ENCODE data around the gene HTR2C.
A peak's percentile ranks its signal among the peaks of the same experiment; 100 is the strongest.
"Not testable (repeated sequence)": the region's sequence is repeated elsewhere in the genome, so short reads cannot be mapped to it uniquely, and the experiment has no call there.

The HTR2C gene

GRCh38 chrX:114615765-114616164, 31.9 kb downstream of the HTR2C start:
- in situ Hi-C loops (cut with HindIII; ENCODE audit: low pct_unique_long_range_greater_than_20kb, low sequenced_read_pairs), result no loop called here

GRCh38 chrX:114619874-114620273, 36.0 kb downstream of the HTR2C start:
- in situ Hi-C loops (cut with HindIII; ENCODE audit: low pct_unique_long_range_greater_than_20kb, low sequenced_read_pairs), result no loop called here
- DNase-seq (ENCODE audit: low read depth in 1 of 2, low spot score in 1 of 2), result peak in 1 of 2 experiments; percentile 4

More at GRCh38 chrX:114615765-114616164, 31.9 kb downstream of the HTR2C start:
- TF ChIP-seq JUND (IDR thresholded peaks at IDR 0.05; ENCODE audit: low read depth), result no peak
- DNase-seq (ENCODE audit: low read depth in 1 of 2, low spot score in 1 of 2), result no peak

GRCh38 chrX:114626323-114626722, 42.4 kb downstream of the HTR2C start:
- TF ChIP-seq JUND (IDR thresholded peaks at IDR 0.05; ENCODE audit: low read depth), result no peak
- DNase-seq (ENCODE audit: low read depth in 1 of 2, low spot score in 1 of 2), result peak in 1 of 2 experiments; percentile 19
- in situ Hi-C loops (cut with HindIII; ENCODE audit: low pct_unique_long_range_greater_than_20kb, low sequenced_read_pairs), result no loop called here

More at GRCh38 chrX:114619874-114620273, 36.0 kb downstream of the HTR2C start:
- no peak for TF ChIP-seq JUND (IDR thresholded peaks at IDR 0.05; ENCODE audit: low read depth)

DNA sequence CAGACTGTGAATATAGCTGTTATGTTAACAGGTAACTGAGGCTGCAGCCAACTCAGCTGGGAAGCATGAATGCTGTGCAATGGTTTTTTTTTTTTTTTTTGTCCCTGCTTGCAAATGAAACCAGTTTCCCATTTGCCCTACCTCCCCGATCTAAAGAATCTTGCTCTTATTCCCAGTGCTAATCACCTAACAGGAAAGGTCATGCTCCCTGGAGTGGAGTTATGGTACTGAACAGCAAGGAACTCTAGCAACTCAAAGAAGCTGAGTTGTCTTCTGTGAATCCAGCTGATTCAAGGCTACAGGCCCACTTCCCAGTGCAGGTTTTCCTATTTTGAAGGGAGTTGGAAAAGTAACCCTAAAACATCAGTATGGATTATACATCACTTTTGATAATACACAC, 52.1 kb downstream of the HTR2C start:
- no peak for TF ChIP-seq JUND (IDR thresholded peaks at IDR 0.05; ENCODE audit: low read depth)
- no peak for DNase-seq (ENCODE audit: low read depth in 1 of 2, low spot score in 1 of 2)
- in situ Hi-C loops (cut with HindIII; ENCODE audit: low pct_unique_long_range_greater_than_20kb, low sequenced_read_pairs), result no loop called here

GRCh38 chrX:114650351-114650750, 66.5 kb downstream of the HTR2C start:
- in situ Hi-C loops (cut with HindIII; ENCODE audit: low pct_unique_long_range_greater_than_20kb, low sequenced_read_pairs), result no loop called here
- TF ChIP-seq JUND (IDR thresholded peaks at IDR 0.05; ENCODE audit: low read depth), result no peak
- DNase-seq (ENCODE audit: low read depth in 1 of 2, low spot score in 1 of 2), result no peak

- DNase-seq (ENCODE audit: low read depth in 1 of 2, low spot score in 1 of 2), result no peak
- in situ Hi-C loops (cut with HindIII; ENCODE audit: low pct_unique_long_range_greater_than_20kb, low sequenced_read_pairs), result no loop called here
- no peak for TF ChIP-seq JUND (IDR thresholded peaks at IDR 0.05; ENCODE audit: low read depth)
Measured at GRCh38 chrX:114675365-114675764, 91.5 kb downstream of the HTR2C start.

DNA sequence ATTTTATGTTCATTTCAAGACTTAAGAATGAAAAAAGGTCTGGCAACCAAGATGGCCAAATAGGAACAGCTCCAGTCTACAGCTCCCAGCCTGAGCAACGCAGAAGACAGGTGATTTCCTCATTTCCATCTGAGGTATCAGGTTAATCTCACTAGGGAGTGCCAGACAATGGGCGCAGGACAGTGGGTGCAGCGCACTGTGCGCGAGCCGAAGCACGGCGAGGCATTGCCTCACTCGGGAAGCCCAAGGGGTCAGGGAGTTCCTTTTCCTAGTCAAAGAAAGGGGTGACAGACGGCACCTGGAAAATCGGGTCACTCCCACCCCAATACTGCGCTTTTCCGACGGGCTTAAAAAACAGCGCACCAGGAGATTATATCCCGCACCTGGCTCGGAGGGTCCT, 116.6 kb downstream of the HTR2C start:
- in situ Hi-C loops (cut with HindIII; ENCODE audit: low pct_unique_long_range_greater_than_20kb, low sequenced_read_pairs); DNase-seq (ENCODE audit: low read depth in 1 of 2, low spot score in 1 of 2): not testable (repeated sequence)

- in situ Hi-C loops (cut with HindIII; ENCODE audit: low pct_unique_long_range_greater_than_20kb, low sequenced_read_pairs), result no loop called here
Measured at GRCh38 chrX:114709406-114709805, 125.5 kb downstream of the HTR2C start.

GRCh38 chrX:114710571-114710970, 126.7 kb downstream of the HTR2C start:
- in situ Hi-C loops (cut with HindIII; ENCODE audit: low pct_unique_long_range_greater_than_20kb, low sequenced_read_pairs), result no loop called here
- no peak for DNase-seq (ENCODE audit: low read depth in 1 of 2, low spot score in 1 of 2)
- no peak for TF ChIP-seq JUND (IDR thresholded peaks at IDR 0.05; ENCODE audit: low read depth)

More at GRCh38 chrX:114709406-114709805, 125.5 kb downstream of the HTR2C start:
- no peak for TF ChIP-seq JUND (IDR thresholded peaks at IDR 0.05; ENCODE audit: low read depth)
- DNase-seq (ENCODE audit: low read depth in 1 of 2, low spot score in 1 of 2), result no peak

- DNase-seq (ENCODE audit: low read depth in 1 of 2, low spot score in 1 of 2), result no peak
- in situ Hi-C loops (cut with HindIII; ENCODE audit: low pct_unique_long_range_greater_than_20kb, low sequenced_read_pairs), result no loop called here
- no peak for TF ChIP-seq JUND (IDR thresholded peaks at IDR 0.05; ENCODE audit: low read depth)
Measured at GRCh38 chrX:114712466-114712865, 128.6 kb downstream of the HTR2C start.

DNA sequence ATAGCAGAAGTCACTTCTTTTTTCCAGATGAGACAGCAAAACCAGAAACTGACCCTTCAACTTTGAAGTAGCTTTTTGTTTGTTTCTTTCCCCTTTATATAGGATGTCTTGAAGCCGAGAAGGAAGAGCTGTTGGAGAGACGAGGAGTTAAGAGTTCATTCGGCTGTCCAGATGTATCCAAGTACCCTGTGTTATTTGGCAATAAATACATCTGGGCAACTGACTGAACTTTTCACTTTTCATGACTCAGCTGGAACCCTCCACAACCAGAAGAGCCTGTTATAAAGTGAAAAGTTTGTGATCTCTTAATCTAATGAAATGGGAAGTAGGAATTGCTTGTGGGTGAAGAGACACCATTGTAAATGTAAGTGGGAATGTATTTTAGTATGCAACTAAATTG, 131.2 kb downstream of the HTR2C start:
- in situ Hi-C loops (cut with HindIII; ENCODE audit: low pct_unique_long_range_greater_than_20kb, low sequenced_read_pairs), result no loop called here
- DNase-seq (ENCODE audit: low read depth in 1 of 2, low spot score in 1 of 2), result no peak
- no peak for TF ChIP-seq JUND (IDR thresholded peaks at IDR 0.05; ENCODE audit: low read depth)

GRCh38 chrX:114717921-114718320, 134.0 kb downstream of the HTR2C start:
- in situ Hi-C loops (cut with HindIII; ENCODE audit: low pct_unique_long_range_greater_than_20kb, low sequenced_read_pairs), result no loop called here
- no peak for TF ChIP-seq JUND (IDR thresholded peaks at IDR 0.05; ENCODE audit: low read depth)
- DNase-seq (ENCODE audit: low read depth in 1 of 2, low spot score in 1 of 2), result no peak

GRCh38 chrX:114766541-114766940, 182.7 kb downstream of the HTR2C start:
- DNase-seq (ENCODE audit: low read depth in 1 of 2, low spot score in 1 of 2), result no peak
- no peak for TF ChIP-seq JUND (IDR thresholded peaks at IDR 0.05; ENCODE audit: low read depth)
- in situ Hi-C loops (cut with HindIII; ENCODE audit: low pct_unique_long_range_greater_than_20kb, low sequenced_read_pairs), result no loop called here

- no peak for DNase-seq (ENCODE audit: low read depth in 1 of 2, low spot score in 1 of 2)
- in situ Hi-C loops (cut with HindIII; ENCODE audit: low pct_unique_long_range_greater_than_20kb, low sequenced_read_pairs), result no loop called here
- no peak for TF ChIP-seq JUND (IDR thresholded peaks at IDR 0.05; ENCODE audit: low read depth)
Measured at GRCh38 chrX:114774691-114775090, 190.8 kb downstream of the HTR2C start.
